ENCODE measurements around the gene WRNIP1. TPM values are rescaled to one million over a fixed set of nuclear protein-coding genes. Genes with fewer than 3 reads are reported as not detected.

The WRNIP1 gene
- total and polyA plus RNA-seq, 10 donors: 31.4 to 47.7 (median 39.4) TPM

DNA sequence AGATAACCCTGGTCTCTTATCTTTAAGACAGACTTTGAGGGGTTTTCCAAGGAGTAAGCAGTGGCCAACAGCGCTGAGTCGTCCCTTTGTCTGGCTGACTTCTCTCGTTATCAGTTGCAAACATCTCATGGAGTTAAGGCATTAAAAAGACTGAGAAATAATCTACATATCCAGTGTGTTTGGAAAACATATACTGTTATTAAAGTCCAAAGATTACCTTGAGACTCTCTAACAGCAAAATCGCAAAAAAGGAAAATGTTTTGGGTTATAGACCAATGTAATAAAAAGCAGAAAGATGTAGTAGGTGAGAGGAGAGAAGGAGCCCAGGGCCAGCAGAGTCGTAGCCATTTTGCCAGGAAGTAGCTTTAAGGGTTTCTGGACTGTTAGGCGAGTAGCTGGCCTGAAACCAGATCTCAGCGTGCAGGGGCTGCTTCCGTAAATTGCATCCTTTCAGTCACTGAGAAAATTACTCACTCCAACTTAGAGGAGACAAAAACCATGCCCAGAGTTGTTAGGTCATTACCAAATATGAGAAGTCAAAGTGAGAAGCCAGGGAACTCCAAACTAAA, 39.1 kb upstream of the WRNIP1 start:
- WGBS, 5 donors: 27 to 50% (median 28%) methylated on average over 8 of the region's 8 CpGs
- no peak for DNase-seq
- TF ChIP-seq POLR2A (IDR thresholded peaks at IDR 0.05) (no peak), POLR2AphosphoS5 (IDR thresholded peaks at IDR 0.05) (no peak)
- TF ChIP-seq, protein P1, sequence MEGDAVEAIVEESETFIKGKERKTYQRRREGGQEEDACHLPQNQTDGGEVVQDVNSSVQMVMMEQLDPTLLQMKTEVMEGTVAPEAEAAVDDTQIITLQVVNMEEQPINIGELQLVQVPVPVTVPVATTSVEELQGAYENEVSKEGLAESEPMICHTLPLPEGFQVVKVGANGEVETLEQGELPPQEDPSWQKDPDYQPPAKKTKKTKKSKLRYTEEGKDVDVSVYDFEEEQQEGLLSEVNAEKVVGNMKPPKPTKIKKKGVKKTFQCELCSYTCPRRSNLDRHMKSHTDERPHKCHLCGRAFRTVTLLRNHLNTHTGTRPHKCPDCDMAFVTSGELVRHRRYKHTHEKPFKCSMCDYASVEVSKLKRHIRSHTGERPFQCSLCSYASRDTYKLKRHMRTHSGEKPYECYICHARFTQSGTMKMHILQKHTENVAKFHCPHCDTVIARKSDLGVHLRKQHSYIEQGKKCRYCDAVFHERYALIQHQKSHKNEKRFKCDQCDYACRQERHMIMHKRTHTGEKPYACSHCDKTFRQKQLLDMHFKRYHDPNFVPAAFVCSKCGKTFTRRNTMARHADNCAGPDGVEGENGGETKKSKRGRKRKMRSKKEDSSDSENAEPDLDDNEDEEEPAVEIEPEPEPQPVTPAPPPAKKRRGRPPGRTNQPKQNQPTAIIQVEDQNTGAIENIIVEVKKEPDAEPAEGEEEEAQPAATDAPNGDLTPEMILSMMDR (IDR thresholded peaks at IDR 0.05 in 8 of 11, conservative IDR thresholded peaks at IDR 0.05 in 3 of 11): no peak

DNA sequence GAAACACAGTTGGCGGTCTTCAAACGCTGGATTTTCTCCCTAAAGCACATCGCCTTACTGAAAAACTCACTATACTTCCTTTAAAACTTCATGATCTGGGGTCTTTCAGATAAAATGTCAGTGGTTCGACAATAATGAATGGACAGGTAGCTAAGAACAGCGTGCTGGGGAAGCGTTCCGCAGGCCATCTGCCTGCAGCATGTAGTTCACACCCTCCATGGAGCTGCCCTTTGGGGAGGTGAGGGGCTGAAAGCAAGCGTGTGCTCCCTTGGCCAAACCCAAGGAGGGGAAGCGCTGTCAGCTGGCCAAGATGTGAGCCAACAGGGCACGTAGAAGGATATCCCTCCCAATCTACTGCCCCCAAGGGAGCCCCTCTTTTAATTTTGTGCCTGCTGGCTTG, 35.3 kb upstream of the WRNIP1 start:
- H3K27me3 ChIP-seq (replicated peaks in 1 of 7): no peaks in the 10 kb centered on the region
- H3K4me3 ChIP-seq: no peak overlapping the region
- H3K4me1 ChIP-seq: peaks cover 0 to 6% (median 0%) of the 10 kb centered on the region in 6 donors
- intact Hi-C loops (cut with DNase I; ENCODE audit: low total_unique reads): no loop called here
- H3K36me3 ChIP-seq: no peaks in the 10 kb centered on the region
- 92 to 96% (median 93%) methylated on average over 10 of the region's 10 CpGs for WGBS, 5 donors
- no peak for DNase-seq
- TF ChIP-seq, protein P1 (IDR thresholded peaks at IDR 0.05 in 8 of 11, conservative IDR thresholded peaks at IDR 0.05 in 3 of 11): no peak
- no peak for TF ChIP-seq POLR2A (IDR thresholded peaks at IDR 0.05)
- TF ChIP-seq POLR2AphosphoS5 (IDR thresholded peaks at IDR 0.05): no peak
- H3K9me3 ChIP-seq: no peaks in the 10 kb centered on the region
- H3K27ac ChIP-seq: no peak overlapping the region

More for the DNA sequence above, 39.1 kb upstream of the WRNIP1 start:
- Histone ChIP-seq H3K27me3 (replicated peaks in 1 of 7) (no peaks in the 10 kb centered on the region), H3K36me3 (no peaks in the 10 kb centered on the region), H3K27ac (peak overlapping the region in 2 of 8 donors; percentile 42 to 44), H3K9me3 (peaks cover 0 to 6% (median 0%) of the 10 kb centered on the region in 8 donors), H3K4me1 (peaks cover 0 to 6% (median 0%) of the 10 kb centered on the region in 6 donors), H3K4me3 (no peak overlapping the region)
- intact Hi-C loops (cut with DNase I; ENCODE audit: low total_unique reads): no loop called here

DNA sequence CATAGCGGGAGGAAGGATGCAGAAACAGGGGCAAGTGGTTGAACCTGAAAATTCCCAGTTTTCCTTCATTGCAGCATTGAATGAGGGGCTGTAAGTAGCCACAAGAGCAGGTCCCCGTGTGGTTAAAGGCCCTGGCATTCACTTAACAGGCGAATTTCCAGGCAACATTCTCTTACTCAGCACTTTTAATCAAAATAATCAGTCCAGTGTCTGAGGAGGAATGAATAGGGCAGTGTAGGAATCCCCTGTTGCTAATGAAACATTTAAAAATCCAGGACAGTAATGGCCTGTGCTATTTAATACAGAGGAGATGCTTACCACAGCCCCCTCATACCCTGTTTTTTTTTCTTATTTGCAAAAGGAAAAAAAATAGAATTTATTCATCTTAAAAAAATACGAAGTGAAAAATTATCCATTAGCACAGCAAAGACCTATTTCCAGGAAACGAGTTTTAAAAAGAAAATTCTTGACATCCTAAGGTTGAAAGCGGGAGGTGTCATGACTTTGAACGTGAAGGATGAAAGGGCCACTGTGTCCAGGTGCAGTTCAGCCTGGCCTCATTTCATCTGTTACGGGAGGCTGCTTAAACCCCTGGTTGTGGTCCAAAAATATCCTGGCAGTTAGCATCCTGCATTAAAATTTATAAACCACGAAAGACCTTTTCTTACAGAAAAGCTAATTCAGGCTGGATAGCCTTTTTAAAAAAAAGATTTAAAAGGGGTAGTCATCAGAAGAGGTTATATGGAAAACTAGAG, 34.7 kb upstream of the WRNIP1 start:
- Histone ChIP-seq H3K4me1 (peaks cover 0 to 6% (median 0%) of the 10 kb centered on the region in 6 donors), H3K9me3 (no peaks in the 10 kb centered on the region), H3K36me3 (no peaks in the 10 kb centered on the region), H3K4me3 (no peak overlapping the region), H3K27ac (no peak overlapping the region), H3K27me3 (replicated peaks in 1 of 7) (no peaks in the 10 kb centered on the region)
- DNase-seq: no peak
- 66 to 71% (median 69%) methylated on average over 9 of the region's 9 CpGs for WGBS, 5 donors
- intact Hi-C loops (cut with DNase I; ENCODE audit: low total_unique reads): no loop called here
- TF ChIP-seq POLR2AphosphoS5 (IDR thresholded peaks at IDR 0.05): no peak

DNA sequence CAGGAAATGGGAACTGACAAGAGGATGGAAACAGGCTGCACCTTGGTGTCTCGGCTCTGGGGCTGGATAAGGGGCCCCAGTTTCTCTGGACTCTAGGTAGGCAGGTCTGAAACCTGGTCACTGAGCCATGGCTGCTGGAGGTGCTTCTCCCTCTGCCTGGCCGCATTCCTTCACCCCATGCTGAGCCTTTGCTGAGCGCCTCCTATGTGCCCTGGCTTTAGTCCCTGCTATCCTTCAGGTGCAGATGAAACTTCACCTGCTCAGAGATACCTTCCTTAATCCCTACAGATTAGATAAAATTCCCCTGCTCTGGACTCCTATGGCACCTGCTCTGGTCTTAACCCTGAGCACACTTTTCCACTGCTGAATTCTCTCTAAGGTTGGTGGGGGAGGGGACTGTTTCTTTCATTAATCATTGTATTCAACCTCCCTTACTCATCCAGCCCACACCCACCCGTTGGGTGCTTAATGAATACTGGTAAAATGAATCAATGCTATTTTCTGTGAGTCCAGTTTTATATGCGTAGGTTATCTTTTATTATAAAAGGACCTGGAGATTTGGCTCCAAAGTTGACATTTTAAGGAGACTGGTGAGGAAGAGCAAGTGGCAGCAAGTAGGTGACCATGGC, 33.8 kb upstream of the WRNIP1 start:
- no peaks in the 10 kb centered on the region for H3K36me3 ChIP-seq
- H3K4me3 ChIP-seq: no peak overlapping the region
- no peak overlapping the region for H3K27ac ChIP-seq
- TF ChIP-seq POLR2A (IDR thresholded peaks at IDR 0.05): no peak
- no peak for TF ChIP-seq POLR2AphosphoS5 (IDR thresholded peaks at IDR 0.05)
- DNase-seq: no peak
- peaks cover 0 to 1% (median 0%) of the 10 kb centered on the region in 6 donors for H3K4me1 ChIP-seq
- WGBS, 5 donors: 70 to 92% (median 78%) methylated on average over 5 of the region's 5 CpGs
- intact Hi-C loops (cut with DNase I; ENCODE audit: low total_unique reads): no loop called here
- no peaks in the 10 kb centered on the region for H3K27me3 ChIP-seq (replicated peaks in 1 of 7)
- no peaks in the 10 kb centered on the region for H3K9me3 ChIP-seq

Measured in spleen (tissue), 11 donors.